HEK293T (cell line): ENCODE data around the gene APOBEC2.

Experiments used
- BHLHE40 ChIP-seq: fragments of 450-650 bp; IDR thresholded peaks from 2 replicates; pipeline ENCODE4 v1.6.1; 2016; ENCODE audit warnings: mild to moderate bottlenecking, moderate library complexity, borderline replicate concordance
- FOXM1 ChIP-seq: fragments of 450-650 bp; IDR thresholded peaks from 2 replicates; pipeline ENCODE4 v1.6.1; 2017; ENCODE audit warnings: mild to moderate bottlenecking, borderline replicate concordance
- HDGF ChIP-seq: fragments of 450-650 bp; IDR thresholded peaks from 2 replicates; pipeline ENCODE4 v1.6.1; 2017; ENCODE audit warnings: antibody characterized with exemption, borderline replicate concordance
- NFRKB ChIP-seq: fragments of 450-650 bp; IDR thresholded peaks from 2 replicates; pipeline ENCODE4 v1.6.1; 2016; ENCODE audit warnings: mild to moderate bottlenecking, moderate library complexity
- SP1 ChIP-seq: fragments of 450-650 bp; IDR thresholded peaks from 2 replicates; pipeline ENCODE4 v1.6.1; 2017

- TF ChIP-seq HDGF (no peak), FOXM1 (no peak), SP1 (no peak), BHLHE40 (no peak), NFRKB (no peak)
Measured at GRCh38 chr6:41008011-41008410, 45.0 kb upstream of the APOBEC2 start.
